Neural crest cell (in vitro differentiated cells): ENCODE results near the gene LINGO1. TPM values are rescaled to one million over a fixed set of nuclear protein-coding genes. Genes with fewer than 3 reads are reported as not detected.
A peak's percentile ranks its signal among the peaks of the same experiment; 100 is the strongest.

Experiments
- DNase-seq: peaks from one replicate; pipeline ENCODE4 v3.0.0; 2021; ENCODE audit warnings: low read depth, mixed read lengths, low spot score
- H3K27ac Mint-ChIP-seq: one replicate; pipeline ENCODE4 v1.8.0; 2021; ENCODE audit warnings: mild to moderate bottlenecking, mixed read lengths; ENCODE audit not compliant: unreplicated experiment
- H3K27me3 Mint-ChIP-seq: 2 replicates; pipeline ENCODE4 v1.8.0; 2021; ENCODE audit warnings: low read depth, mild to moderate bottlenecking, mixed read lengths
- H3K36me3 Mint-ChIP-seq: 2 replicates; pipeline ENCODE4 v1.8.0; 2021; ENCODE audit warnings: low read depth, mild to moderate bottlenecking, mixed read lengths
- H3K4me1 Mint-ChIP-seq: 2 replicates; pipeline ENCODE4 v1.8.0; 2021; ENCODE audit warnings: mixed read lengths
- H3K4me3 Mint-ChIP-seq: one replicate; pipeline ENCODE4 v1.8.0; 2021; ENCODE audit warnings: mild to moderate bottlenecking, mixed read lengths
- H3K9me3 Mint-ChIP-seq: 2 replicates; pipeline ENCODE4 v1.8.0; 2021; ENCODE audit warnings: mixed read lengths
- total RNA-seq: library from RNA; stranded (reverse); gene quantifications from 2 replicates; pipeline ENCODE4 v1.2.1, GENCODE V29; 2021
- TF ChIP-seq, protein P1 (sequence below): fragments of 200-600 bp; sonication (generic); conservative IDR thresholded peaks from 2 replicates; pipeline ENCODE4 v1.5.0; 2021; ENCODE audit warnings: antibody characterized with exemption, mild to moderate bottlenecking

LINGO1 gene
- total RNA-seq, 1 donor from 2014 or later, result 31.0 TPM

DNA sequence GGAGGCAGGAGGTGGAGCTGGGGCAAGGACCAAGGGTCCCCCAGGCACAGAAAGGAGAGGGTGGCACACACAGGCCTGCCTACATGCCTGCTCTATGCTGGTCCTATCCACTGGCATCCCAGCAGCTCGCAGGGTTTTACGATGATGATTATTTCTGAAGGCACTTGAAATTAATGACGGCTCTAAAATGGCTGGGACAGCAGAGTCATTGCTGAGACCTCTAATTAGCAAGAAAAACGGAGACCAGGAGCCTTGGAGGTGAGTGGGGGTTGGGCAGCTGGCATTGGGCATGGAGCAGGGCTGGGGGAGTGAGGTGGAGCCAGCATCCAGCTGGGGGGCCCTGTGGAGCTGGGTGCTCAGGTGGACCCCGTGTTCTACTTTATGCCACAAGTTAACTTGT, 3.5 kb upstream of the LINGO1 start:
- DNase-seq, result no peak
- TF ChIP-seq, protein P1, sequence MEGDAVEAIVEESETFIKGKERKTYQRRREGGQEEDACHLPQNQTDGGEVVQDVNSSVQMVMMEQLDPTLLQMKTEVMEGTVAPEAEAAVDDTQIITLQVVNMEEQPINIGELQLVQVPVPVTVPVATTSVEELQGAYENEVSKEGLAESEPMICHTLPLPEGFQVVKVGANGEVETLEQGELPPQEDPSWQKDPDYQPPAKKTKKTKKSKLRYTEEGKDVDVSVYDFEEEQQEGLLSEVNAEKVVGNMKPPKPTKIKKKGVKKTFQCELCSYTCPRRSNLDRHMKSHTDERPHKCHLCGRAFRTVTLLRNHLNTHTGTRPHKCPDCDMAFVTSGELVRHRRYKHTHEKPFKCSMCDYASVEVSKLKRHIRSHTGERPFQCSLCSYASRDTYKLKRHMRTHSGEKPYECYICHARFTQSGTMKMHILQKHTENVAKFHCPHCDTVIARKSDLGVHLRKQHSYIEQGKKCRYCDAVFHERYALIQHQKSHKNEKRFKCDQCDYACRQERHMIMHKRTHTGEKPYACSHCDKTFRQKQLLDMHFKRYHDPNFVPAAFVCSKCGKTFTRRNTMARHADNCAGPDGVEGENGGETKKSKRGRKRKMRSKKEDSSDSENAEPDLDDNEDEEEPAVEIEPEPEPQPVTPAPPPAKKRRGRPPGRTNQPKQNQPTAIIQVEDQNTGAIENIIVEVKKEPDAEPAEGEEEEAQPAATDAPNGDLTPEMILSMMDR, result no peak
- H3K4me1 Mint-ChIP-seq, result peaks cover 15% of the 10 kb centered on the region
- H3K27ac Mint-ChIP-seq, result no peak overlapping the region
- no peaks in the 10 kb centered on the region for H3K9me3 Mint-ChIP-seq
- no peaks in the 10 kb centered on the region for H3K36me3 Mint-ChIP-seq
- peaks cover 27% of the 10 kb centered on the region for H3K27me3 Mint-ChIP-seq
- no peak overlapping the region for H3K4me3 Mint-ChIP-seq

DNA sequence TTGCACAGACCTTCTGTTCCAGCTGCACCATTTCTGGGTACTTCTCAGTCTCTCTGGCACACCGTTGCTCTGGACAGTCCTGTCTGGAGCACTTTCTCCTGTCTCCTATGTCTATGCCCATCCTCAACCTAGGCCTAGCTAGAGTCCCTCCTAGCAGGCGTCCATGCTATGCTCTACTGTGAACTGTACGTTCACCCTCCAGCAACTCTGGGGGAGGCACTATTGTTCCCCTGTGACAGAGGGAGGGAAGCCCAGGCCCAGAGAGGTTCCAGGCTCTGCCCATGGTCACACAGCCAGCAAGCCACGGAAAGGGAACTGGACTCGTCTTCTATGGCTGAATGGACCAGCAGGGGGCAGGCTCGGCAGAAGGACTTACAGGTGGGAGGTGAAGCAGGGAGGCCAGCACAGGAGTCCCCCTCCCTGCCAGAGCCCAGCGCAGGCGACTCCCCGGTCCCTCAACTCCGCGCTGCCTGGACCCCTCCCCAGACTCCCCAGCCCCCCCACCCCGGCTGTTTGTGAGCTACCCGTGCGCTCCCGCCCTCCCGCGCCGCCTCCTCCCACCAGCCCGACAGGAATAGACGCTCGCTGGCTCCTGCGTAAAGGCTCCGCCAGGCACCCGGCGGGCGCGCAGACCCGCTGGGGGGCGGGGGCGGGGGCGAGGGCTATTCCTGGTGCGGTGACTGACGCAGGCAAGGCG, 1.7 kb upstream of the LINGO1 start:
- Mint-ChIP-seq H3K4me1 (peaks cover 25% of the 10 kb centered on the region), H3K9me3 (no peaks in the 10 kb centered on the region), H3K27ac (peak overlapping the region; percentile 43), H3K36me3 (no peaks in the 10 kb centered on the region), H3K27me3 (peaks cover 30% of the 10 kb centered on the region), H3K4me3 (peak overlapping the region; percentile 90)
- TF ChIP-seq, protein P1, result peak; percentile 81
- peak; percentile 80 for DNase-seq

DNA sequence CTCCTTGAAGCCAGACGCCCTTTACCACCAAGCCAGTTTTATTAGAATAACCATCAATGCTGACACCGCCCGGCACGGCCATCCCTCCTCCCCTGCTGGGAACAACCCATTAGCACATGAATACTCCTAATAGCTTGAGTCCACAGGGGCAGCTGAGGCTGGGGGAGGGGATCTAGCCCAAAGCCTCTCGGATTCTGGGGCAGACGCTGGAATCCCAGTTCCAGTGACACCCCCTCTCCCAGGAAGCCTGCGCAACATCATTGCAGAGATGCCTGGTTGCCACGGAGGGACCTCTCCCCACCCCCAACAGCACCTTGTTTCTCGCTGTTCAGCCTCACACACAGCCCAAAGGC, 1.2 kb upstream of the LINGO1 start:
- H3K27me3 Mint-ChIP-seq, result peaks cover 30% of the 10 kb centered on the region
- H3K9me3 Mint-ChIP-seq, result no peaks in the 10 kb centered on the region
- peak overlapping the region; percentile 90 for H3K4me3 Mint-ChIP-seq
- H3K4me1 Mint-ChIP-seq, result peaks cover 31% of the 10 kb centered on the region
- no peak for DNase-seq
- no peaks in the 10 kb centered on the region for H3K36me3 Mint-ChIP-seq
- peak overlapping the region; percentile 58 for H3K27ac Mint-ChIP-seq
- TF ChIP-seq, protein P1, result no peak

DNA sequence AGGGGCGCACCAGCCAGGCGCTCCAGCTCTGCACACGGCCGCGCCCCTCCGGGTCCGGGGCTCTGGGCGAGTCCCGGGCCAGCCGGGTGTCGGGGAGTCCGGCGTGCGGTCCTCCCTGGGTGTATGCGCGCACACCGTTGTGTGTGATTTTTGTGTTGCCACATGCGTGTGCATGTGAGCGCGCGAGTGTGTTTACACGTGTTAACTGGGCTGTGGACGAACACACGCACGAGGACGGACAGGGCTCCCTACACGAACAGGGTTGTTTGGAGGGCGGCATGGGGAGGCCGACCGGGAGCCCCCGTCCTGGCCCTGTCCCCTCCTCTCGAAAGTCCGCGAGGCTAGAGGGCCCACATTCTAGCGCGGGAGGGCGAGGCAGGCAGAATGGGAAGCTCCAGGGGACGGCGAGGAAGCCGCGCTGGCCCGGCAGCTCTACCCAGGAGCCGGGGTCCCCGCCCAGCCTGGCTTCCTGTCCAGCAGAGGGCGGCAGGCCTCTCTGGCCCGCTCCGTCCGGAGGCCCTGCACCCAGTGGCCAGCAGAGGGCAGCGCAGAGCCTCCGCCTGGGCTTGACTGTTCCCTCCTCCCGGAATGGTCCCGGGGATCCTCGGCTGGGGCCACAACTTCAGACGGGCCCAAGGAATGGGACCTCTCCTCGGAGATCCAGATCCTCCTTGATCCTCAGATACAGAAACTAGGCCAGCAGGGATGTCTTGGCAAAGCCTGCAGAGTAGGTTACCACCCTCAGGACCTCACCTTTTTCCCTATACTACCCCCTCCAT, 611 bp upstream of the LINGO1 start:
- H3K9me3 Mint-ChIP-seq, result no peaks in the 10 kb centered on the region
- peaks cover 30% of the 10 kb centered on the region for H3K27me3 Mint-ChIP-seq
- TF ChIP-seq, protein P1, result peak; percentile 100
- H3K4me3 Mint-ChIP-seq, result peak overlapping the region; percentile 90
- no peaks in the 10 kb centered on the region for H3K36me3 Mint-ChIP-seq
- peak; percentile 98 for DNase-seq
- H3K27ac Mint-ChIP-seq, result peak overlapping the region; percentile 58
- peaks cover 33% of the 10 kb centered on the region for H3K4me1 Mint-ChIP-seq

DNA sequence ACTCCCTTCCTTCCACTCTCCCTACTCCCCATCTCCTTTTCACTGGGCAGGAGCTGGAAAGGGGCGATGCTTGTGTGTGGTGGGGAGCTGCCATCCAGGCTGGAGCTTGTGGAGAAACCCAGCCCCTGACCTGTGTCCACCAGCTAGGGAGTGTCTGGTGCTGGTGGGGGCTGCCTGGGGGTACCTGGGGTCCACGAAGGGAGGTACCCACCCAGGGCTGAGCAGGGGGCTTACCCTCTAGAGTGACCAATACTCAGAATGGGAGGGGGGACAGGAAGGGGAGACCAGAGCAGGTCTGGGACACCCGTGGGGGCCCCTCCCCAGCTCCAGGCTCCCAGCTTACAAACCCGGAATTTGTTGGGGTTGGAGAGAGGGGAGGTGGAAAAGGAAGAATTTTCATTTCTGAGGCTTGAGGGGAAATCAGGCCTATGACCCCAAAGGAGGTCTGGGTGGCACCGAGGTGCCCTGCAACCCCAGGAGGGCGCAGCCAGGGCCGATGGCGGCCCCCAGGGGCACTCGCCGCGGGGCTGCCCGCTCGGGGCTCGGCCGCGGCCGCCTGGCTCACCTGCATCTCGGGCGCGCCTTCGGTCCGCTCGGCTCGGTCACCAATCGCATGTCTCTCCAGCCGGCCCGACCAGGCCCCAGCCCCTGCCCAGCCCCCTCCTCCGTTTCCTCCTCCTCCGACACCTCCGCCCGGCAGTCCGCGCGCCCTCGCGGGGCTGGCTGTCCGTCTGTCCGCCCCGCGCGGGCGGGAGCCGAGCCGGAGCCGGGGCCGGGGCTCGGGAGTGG, 773 bp downstream of the LINGO1 start:
- Mint-ChIP-seq H3K27me3 (peaks cover 27% of the 10 kb centered on the region), H3K9me3 (no peaks in the 10 kb centered on the region), H3K4me1 (peaks cover 40% of the 10 kb centered on the region), H3K27ac (no peak overlapping the region), H3K36me3 (no peaks in the 10 kb centered on the region), H3K4me3 (peak overlapping the region; percentile 90)
- DNase-seq, result peak; percentile 48
- TF ChIP-seq, protein P1, result no peak
